Osteocyte (in vitro differentiated cells): Measurements from ENCODE around the gene ANO8. TPM values are rescaled to one million over a fixed set of nuclear protein-coding genes. Genes with fewer than 3 reads are reported as not detected.
"Not testable (repeated sequence)": the region's sequence is repeated elsewhere in the genome, so short reads cannot be mapped to it uniquely, and the experiment has no call there.

Experiments
- DNase-seq: peaks from one replicate; pipeline ENCODE4 v3.0.0; 2021; ENCODE audit warnings: mixed read lengths; ENCODE audit not compliant: unreplicated experiment; ENCODE audit errors: extremely low spot score
- H3K27ac Mint-ChIP-seq: one replicate; pipeline ENCODE4 v1.8.0; 2021; ENCODE audit warnings: mild to moderate bottlenecking, mixed read lengths; ENCODE audit not compliant: unreplicated experiment
- H3K27me3 Mint-ChIP-seq: one replicate; pipeline ENCODE4 v1.8.0; 2021; ENCODE audit warnings: mixed read lengths; ENCODE audit not compliant: unreplicated experiment
- H3K36me3 Mint-ChIP-seq: one replicate; pipeline ENCODE4 v1.8.0; 2021; ENCODE audit warnings: mixed read lengths; ENCODE audit not compliant: unreplicated experiment
- H3K4me1 Mint-ChIP-seq: one replicate; pipeline ENCODE4 v1.8.0; 2021; ENCODE audit warnings: mixed read lengths; ENCODE audit not compliant: unreplicated experiment
- H3K4me3 Mint-ChIP-seq: one replicate; pipeline ENCODE4 v1.8.0; 2021; ENCODE audit warnings: mild to moderate bottlenecking, moderate library complexity, mixed read lengths; ENCODE audit not compliant: unreplicated experiment
- H3K9me3 Mint-ChIP-seq: one replicate; pipeline ENCODE4 v1.8.0; 2021; ENCODE audit warnings: mixed read lengths; ENCODE audit not compliant: unreplicated experiment
- total RNA-seq: library from RNA; stranded (reverse); gene quantifications from 2 replicates; pipeline ENCODE4 v1.2.1, GENCODE V29; 2021
- TF ChIP-seq, protein P1 (sequence below): fragments of 200-600 bp; sonication (generic); IDR thresholded peaks from 2 replicates; pipeline ENCODE4 v1.5.0; 2021; ENCODE audit warnings: antibody characterized with exemption, mild to moderate bottlenecking, moderate library complexity

The ANO8 gene
- total RNA-seq, 1 donor from 2014 or later: 21.9 TPM

DNA sequence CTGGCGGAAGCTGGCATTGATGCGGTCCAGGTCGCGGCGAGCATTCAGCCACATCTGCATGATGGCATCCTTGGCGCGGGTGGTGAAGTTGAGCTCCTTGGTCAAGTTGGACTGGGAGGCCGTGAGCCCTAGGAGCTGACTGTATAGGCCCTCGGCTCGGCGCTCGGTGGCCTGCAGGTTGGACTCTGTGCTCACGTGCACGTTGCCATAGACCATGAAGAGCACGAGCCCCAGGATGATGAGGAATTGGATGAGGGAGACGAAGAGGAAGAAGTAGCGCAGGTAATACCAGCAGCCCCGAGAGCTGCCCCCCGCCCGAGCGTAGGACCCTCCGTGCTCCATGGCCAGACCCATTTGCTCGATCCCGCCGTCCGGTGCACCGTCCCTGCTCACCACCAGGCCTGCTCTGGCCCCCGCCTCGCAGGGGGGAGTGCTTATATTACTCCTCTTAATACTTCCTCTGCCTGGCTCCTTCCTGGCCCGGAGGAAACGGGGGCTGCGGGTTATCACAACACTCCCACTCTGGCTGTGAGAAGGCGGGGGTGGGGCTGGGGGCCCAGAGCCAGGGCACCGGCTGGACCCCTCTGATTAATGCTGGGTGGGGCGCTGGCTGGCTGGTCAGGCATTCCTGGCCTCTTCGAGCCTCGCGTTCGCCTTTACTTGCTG is 42.4 kb upstream of the ANO8 start, which contains the start of gene PLVAP:
Gene PLVAP, minus strand, starts transcription at position 408 of the 666 bp plus-strand sequence. Its CDS starts 54 bp downstream, at position 354.
- Mint-ChIP-seq H3K27me3 (no peaks in the 10 kb centered on the region), H3K4me1 (peaks cover 3% of the 10 kb centered on the region), H3K4me3 (no peak within 1 kb of the TSS), H3K27ac (no peak within 1 kb of the TSS), H3K9me3 (peaks cover 4% of the 10 kb centered on the region), H3K36me3 (no peaks in the 10 kb centered on the region)
- TF ChIP-seq, protein P1, sequence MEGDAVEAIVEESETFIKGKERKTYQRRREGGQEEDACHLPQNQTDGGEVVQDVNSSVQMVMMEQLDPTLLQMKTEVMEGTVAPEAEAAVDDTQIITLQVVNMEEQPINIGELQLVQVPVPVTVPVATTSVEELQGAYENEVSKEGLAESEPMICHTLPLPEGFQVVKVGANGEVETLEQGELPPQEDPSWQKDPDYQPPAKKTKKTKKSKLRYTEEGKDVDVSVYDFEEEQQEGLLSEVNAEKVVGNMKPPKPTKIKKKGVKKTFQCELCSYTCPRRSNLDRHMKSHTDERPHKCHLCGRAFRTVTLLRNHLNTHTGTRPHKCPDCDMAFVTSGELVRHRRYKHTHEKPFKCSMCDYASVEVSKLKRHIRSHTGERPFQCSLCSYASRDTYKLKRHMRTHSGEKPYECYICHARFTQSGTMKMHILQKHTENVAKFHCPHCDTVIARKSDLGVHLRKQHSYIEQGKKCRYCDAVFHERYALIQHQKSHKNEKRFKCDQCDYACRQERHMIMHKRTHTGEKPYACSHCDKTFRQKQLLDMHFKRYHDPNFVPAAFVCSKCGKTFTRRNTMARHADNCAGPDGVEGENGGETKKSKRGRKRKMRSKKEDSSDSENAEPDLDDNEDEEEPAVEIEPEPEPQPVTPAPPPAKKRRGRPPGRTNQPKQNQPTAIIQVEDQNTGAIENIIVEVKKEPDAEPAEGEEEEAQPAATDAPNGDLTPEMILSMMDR: no peak
- DNase-seq: no peak

DNA sequence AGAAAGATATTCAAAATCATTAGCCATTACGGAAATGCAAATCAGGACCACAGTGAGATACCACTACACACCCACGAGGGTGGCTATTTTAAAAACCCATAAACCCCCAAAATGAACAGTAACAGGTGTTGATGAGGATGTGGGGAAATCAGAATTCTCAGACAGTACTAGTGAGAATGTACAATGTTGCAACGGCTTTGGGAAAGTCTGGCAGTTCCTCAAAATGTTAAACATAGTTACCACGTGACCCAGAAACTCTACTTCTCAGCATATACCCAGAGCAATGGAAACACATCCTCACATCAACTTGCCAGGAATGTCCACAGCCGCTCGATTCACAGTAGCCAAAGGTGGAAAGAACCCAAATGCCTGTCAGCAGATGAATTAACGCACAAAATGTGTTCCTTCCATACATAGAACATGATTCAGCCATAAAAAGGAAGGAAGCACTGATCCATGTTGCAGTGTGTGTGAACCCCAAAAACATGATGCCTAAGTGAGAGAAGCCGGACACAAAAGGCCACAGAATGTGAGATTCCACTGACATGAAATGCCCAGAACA is 35.5 kb upstream of the ANO8 start:
- Mint-ChIP-seq H3K36me3 (no peaks in the 10 kb centered on the region), H3K27me3 (peaks cover under 1% of the 10 kb centered on the region), H3K4me3 (no peak overlapping the region), H3K27ac (no peak overlapping the region), H3K4me1 (no peaks in the 10 kb centered on the region), H3K9me3 (no peaks in the 10 kb centered on the region)
- DNase-seq: no peak
- TF ChIP-seq, protein P1: no peak

DNA sequence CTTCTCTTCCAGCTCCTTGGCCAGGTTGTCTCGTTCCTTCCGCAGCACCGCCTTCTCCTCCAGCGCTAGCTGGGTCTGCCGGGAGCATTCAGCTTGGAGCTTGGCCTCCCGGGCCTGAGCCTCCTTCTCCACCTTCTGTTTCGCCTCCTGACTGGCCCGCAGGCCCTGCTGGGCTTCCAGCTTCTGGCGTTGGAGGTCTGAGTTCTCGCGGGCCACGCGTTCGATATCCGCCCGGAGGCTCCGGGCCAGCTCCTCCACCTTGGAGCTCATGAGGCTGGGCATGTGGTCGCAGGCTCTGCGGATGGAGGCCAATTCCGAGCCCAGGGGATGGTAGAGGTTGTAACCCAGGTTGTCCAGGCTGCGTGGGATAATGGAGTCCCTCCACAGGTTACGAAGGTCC is 30.7 kb upstream of the ANO8 start:
- TF ChIP-seq, protein P1: no peak
- Mint-ChIP-seq H3K27me3 (peaks cover 8% of the 10 kb centered on the region), H3K4me1 (no peaks in the 10 kb centered on the region), H3K4me3 (no peak overlapping the region), H3K36me3 (no peaks in the 10 kb centered on the region), H3K27ac (no peak overlapping the region), H3K9me3 (no peaks in the 10 kb centered on the region)
- no peak for DNase-seq

DNA sequence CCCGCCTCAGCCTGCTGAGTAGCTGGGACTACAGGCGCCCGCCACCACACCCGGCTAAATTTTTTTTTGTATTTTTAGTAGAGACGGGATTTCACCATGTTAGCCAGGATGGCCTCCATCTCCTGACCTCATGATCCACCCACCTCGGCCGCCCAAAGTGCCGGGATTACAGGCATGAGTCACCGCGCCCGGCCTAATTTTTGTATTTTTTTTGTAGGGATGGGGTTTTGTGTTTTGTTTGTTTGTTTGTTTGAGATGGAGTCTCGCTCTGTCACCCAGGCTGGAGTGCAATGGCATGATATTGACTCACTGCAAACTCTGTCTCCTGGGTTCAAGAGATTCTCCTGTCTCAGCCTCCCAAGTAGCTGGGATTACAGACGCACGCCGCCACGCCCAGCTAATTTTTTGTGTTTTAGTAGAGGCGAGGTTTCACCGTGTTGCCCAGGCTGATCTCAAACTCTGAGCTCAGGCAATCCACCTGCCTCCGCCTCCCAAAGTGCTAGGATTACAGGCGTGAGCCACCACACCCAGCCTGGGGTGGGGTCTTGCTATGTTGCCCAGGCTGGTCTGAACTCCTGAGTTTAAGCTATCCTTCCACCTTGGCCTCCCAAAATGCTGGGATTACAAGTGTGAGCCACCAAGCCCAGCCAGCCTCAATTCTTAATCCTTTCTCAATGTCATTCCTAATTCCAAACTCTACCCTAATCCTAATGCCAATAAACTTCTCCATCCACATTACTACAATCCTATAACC is 29.4 kb upstream of the ANO8 start:
- not testable (repeated sequence) for H3K4me3 Mint-ChIP-seq, H3K36me3 Mint-ChIP-seq, H3K27ac Mint-ChIP-seq, H3K27me3 Mint-ChIP-seq, H3K9me3 Mint-ChIP-seq, DNase-seq, H3K4me1 Mint-ChIP-seq

DNA sequence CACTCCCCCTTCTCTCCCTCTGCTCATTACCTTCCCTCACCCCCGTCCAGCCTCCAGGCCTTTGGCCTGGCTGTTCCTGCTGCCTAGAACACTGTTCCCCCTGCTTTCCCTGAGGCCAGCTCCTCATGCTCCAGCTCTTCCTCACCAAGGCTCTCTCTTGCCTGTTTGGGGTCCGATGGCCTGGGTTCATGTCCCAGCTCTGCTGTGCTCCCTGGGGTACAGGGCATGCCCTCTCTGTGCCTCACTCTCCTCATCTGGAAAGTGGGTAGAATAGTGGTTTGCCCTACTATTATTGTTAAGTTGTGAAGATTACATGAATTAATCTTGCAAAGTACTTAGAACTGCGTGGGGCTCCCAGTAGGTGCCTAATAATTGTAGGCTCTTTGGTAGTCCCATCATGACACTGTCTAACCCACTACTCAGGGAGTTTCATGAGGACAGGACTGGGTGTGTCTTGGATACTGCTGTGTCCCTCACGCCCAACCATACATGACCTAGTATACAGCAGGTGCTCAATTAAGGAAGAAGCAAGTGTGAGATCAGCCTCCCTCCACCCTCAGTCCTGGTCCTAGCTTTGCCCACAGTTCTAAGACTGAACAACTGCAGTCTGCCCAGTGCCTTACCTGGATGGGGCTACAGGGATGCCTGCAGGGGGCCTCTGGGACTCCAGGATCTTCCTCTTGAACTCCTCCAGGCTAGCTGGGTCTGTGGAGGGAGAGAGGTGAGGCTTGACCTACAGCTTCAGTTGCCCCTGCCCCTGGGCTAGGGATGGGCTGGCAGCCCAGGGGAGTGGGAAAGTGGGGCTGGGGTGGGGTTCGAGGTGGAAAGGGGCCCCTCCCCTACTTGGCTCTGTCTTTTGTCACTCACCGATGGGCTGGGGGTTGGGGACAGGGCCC is 25.5 kb upstream of the ANO8 start:
- Mint-ChIP-seq H3K9me3 (no peaks in the 10 kb centered on the region), H3K4me3 (no peak overlapping the region), H3K36me3 (no peaks in the 10 kb centered on the region), H3K27me3 (peaks cover 8% of the 10 kb centered on the region), H3K27ac (no peak overlapping the region), H3K4me1 (peaks cover 6% of the 10 kb centered on the region)
- no peak for DNase-seq
- TF ChIP-seq, protein P1: no peak
